Fibroblast of the aortic adventitia (primary cell): Measurements from ENCODE around the gene FAIM. TPM values are rescaled to one million over a fixed set of nuclear protein-coding genes. Genes with fewer than 3 reads are reported as not detected.

Source experiments
- DNase-seq: peaks from one replicate; pipeline ENCODE4 v3.0.0-alpha.2; 2010; ENCODE audit warnings: low read depth
- H3K4me3 ChIP-seq: 2 replicates; pipeline ENCODE4 v1.5.1; 2011; ENCODE audit warnings: low read depth, mild to moderate bottlenecking, control low read depth, low read length, moderate library complexity
- CTCF ChIP-seq: IDR thresholded peaks from 2 replicates; pipeline ENCODE4 v1.5.1; 2011; ENCODE audit warnings: mild to moderate bottlenecking, low read length, control low read depth, inconsistent platforms; ENCODE audit not compliant: insufficient read depth
- total RNA-seq: library from RNA; depleted of rRNA; stranded (reverse); fragments of >200 nt; gene quantifications from 2 replicates; pipeline ENCODE4 v1.2.3, GENCODE V29; 2012; ENCODE audit warnings: low replicate concordance

The FAIM gene
- total RNA-seq, 1 donor = 16.1 TPM

DNA sequence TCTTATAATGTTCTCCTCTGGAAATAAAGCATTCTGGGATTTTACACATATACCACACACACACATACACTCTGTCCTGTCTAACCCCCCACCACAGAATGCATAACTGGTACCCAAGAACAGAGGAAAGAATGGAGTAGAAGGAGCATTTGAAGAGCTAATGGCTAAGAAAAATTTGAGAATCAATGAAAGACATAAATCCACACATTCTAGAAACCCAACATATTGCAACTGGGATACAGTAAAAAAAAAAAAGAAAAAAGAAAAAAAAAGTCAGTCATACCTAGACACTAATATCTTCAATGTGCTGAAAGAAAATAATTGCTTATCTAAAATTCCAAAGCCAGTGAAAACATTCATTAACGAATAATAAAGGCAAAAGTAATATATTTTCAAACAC lies 35.4 kb upstream of the FAIM start:
- no peak overlapping the region for H3K4me3 ChIP-seq
- no peak for DNase-seq
- TF ChIP-seq CTCF = no peak

- TF ChIP-seq CTCF = no peak
- H3K4me3 ChIP-seq = no peak overlapping the region
- DNase-seq = no peak
Observed at GRCh38 chr3:138578141-138578540, 30.4 kb upstream of the FAIM start.

GRCh38 chr3:138578961-138579574 lies 29.5 kb upstream of the FAIM start:
- TF ChIP-seq CTCF = no peak
- H3K4me3 ChIP-seq = no peak overlapping the region
- DNase-seq = no peak

DNA sequence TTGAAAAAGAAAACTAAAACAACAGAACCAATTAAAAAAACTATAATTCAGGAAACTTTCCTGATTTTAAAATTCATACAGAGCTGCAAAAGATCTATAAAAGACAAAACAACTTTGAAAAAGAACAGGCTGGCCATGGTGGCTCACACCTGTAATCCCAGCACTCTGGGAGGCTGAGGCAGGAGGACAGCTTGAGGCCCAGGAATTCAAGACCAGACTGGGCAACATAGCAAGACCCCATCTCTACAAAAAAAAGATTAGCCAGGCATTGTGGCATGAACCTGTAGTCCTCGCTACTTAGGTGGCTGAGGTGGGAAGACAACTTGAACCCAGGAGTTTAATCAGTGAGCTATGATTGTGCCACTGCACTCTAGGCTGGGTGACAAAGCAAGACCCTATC lies 21.2 kb upstream of the FAIM start:
- no peak for DNase-seq
- H3K4me3 ChIP-seq = no peak overlapping the region
- no peak for TF ChIP-seq CTCF

DNA sequence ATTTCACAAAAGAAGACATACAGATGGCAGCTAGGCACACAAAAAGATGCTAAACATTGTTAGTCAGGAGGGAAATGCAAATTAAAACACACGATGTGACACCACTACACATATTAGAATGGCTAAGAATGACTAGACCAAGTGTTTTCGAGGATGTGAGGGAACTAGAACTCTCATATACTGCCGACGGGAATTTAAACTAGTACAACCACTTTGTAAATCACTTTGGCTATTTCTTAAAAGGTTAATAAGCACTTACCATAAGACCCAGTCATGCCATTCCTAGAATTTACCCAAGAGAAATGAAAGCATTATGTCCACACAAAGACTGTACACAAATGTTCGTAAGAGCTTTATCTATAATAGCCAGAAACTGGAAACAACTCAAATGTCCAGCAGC lies 20.1 kb upstream of the FAIM start:
- no peak overlapping the region for H3K4me3 ChIP-seq
- TF ChIP-seq CTCF = no peak

DNA sequence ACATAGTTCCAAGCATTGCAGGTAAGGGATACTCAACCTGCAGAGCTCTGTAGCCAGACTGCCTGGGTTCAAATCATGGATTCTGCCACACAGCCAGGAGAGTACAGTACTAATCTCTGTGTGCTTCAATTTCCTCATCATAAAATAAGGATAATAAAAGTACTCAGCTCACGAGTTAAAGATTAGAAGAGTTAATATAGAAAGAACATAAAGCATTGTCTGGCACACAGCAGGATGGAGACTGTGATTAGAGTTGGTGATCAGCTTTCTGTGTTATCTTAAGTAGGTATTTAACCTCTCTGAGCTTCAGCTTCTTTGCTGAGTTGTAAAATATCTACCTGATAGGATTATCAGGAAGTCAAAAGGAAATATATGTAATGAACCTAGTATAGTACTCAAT lies 17.2 kb upstream of the FAIM start:
- no peak overlapping the region for H3K4me3 ChIP-seq
- DNase-seq = no peak
- no peak for TF ChIP-seq CTCF

More for the DNA sequence above, 20.1 kb upstream of the FAIM start:
- no peak for DNase-seq
